AG10803 (cell line): ENCODE results near the gene PDCD2L.

ENCODE experiments used
- DNase-seq: peaks from one replicate; pipeline ENCODE4 v3.0.0; 2010; ENCODE audit warnings: low read depth
- H3K4me3 ChIP-seq: 2 replicates; pipeline ENCODE4 v1.5.1; 2011; ENCODE audit warnings: mild to moderate bottlenecking, low read length, control low read depth
- TF ChIP-seq, protein P1 (sequence below): conservative IDR thresholded peaks from 2 replicates; pipeline ENCODE4 v1.5.1; 2011; ENCODE audit warnings: mild to moderate bottlenecking, low read length, control low read depth, inconsistent platforms

Gene PDCD2L

DNA sequence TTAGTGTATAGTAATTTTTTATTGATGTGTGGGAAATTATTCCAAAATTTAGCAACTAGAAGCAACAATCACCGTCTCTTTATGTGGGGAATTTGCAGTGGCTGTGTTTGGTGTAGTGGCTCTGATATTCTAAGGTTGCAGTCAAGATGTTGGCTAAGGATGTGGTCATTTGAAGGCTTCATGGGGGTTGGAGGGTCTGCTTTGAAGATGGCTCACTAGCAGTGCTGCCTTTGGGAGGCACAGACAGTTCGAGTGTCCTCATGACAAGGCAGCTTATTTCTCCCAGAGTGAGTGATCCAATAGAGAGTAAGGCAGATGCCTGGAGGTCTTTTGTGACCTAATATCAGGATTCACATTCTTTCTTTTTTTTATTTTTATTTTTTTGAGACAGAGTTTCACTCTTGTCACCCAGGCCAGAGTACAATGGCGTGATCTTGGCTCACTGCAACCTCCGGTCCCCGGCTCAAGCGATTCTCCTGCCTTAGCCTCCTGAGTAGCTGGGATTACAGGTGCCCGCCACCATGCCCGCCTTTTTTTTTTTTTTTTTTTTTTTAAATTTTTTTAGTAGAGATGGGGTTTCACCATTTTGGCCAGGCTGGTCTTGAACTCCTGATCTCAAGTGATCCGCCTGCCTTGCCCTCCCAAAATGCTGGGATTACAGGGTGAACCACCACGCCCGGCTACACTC is 30.5 kb upstream of the PDCD2L start:
- TF ChIP-seq, protein P1, sequence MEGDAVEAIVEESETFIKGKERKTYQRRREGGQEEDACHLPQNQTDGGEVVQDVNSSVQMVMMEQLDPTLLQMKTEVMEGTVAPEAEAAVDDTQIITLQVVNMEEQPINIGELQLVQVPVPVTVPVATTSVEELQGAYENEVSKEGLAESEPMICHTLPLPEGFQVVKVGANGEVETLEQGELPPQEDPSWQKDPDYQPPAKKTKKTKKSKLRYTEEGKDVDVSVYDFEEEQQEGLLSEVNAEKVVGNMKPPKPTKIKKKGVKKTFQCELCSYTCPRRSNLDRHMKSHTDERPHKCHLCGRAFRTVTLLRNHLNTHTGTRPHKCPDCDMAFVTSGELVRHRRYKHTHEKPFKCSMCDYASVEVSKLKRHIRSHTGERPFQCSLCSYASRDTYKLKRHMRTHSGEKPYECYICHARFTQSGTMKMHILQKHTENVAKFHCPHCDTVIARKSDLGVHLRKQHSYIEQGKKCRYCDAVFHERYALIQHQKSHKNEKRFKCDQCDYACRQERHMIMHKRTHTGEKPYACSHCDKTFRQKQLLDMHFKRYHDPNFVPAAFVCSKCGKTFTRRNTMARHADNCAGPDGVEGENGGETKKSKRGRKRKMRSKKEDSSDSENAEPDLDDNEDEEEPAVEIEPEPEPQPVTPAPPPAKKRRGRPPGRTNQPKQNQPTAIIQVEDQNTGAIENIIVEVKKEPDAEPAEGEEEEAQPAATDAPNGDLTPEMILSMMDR: no peak
- no peak overlapping the region for H3K4me3 ChIP-seq
- no peak for DNase-seq

DNA sequence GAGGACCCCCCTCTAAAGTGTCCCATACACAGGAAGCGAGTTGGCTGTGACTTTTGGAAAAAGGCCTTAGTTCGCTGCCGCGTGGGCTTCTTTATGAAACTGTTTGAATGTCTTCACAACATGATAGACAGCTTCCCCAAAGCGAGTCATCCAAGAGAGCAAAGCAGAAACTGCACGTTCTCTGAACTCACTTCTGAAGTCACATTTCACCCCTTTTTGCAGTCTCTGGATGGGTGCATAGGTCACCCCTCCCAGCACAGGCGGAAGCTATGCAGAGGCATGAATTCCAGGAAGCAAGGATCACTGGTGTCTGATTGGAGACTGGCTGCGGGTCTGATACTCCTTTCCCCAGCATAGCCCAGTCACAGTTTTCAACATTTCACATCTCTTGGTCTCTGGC is 28.6 kb upstream of the PDCD2L start:
- TF ChIP-seq, protein P1: no peak
- no peak overlapping the region for H3K4me3 ChIP-seq
- DNase-seq: no peak

DNA sequence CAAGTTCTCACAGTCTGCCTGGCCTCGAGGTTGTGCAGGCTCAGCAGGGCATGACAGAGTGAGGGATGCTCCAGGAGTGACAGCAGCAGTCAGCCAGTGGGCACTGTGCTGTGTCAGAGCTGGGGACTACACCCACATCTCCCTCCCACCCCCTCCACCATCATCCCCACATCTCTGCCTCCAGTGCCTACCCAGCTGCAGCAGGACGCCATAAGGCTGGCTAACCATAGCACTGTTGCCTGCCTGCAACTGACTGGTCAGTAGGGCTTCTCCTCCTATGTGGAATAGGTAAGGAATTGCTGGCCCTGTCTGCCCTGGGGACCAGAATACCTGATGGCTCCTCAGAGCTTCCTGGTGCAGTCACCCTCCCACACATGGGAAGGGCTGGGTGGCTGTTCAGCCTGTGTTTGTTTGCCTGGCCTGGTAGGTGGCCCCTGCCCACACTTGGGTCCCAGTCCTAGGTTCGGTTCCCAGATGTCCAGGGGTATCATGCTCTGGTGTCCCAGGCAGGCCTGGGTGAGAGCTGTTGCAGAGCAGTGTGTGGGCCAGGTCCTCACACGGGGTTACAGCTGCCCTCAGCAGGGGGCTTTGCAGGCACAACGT is 23.5 kb upstream of the PDCD2L start:
- no peak for DNase-seq
- TF ChIP-seq, protein P1: no peak
- H3K4me3 ChIP-seq: no peak overlapping the region

DNA sequence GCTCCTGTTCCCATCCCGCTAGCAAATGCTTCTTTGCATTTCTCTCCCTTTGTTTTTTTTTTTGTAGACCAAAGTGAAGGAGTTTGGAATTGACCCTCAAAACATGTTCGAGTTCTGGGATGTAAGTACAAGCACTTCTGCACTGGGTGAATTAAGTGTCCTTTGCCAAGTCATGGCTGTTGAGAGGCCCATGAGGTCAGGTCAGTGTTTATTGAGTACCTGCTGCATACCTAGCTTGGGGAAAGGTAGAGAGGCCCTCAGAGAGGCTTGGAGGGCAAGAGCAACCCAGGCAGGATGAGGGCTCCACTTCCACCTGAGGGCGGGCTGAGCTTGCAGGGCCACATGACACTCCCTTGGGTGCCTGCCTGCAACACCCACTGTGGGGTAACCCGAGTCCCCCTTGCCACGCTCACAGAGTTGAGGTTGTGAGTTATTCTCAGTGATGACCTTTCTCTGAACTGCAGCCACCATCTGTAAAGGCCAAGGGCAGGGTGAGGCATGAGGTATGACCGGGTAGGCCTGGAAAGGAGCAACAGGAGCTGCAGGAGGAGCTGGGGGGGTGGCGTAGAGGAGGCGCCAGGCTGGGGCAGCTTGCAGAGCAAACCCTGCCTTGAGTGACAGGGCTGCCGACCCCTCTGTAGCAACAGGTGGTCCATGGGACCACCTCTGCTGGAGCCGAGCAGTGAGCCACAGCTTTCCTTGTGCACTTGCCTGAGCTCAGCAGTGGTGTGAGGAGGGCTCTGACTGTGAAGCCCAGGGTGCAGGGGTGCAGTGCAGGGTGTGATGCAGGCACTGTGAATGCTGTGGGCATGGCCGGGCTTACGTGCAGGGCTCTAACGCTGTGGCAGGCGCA is 22.6 kb upstream of the PDCD2L start:
- TF ChIP-seq, protein P1: no peak
- no peak for DNase-seq

DNA sequence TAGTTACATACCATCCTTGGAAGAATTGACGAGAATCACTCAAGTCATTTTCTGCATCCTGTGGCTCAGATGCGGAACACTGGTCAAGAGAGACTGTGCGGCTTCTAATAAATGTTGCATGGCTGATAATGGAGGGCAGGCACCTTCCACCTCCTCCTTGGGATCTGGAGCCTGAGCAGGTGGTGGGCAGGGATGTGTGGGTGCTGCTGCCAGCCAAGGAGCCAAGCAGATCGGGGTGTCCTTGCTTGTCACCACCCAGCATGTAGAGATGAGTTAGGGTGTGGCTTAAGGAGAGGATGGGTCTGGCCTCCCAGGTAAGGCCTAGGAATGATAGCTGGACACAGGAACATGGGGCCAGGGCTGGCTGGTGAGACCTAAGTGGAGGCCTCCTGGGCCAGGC is 21.7 kb upstream of the PDCD2L start:
- H3K4me3 ChIP-seq: no peak overlapping the region
- DNase-seq: no peak
- TF ChIP-seq, protein P1: no peak

More for the DNA sequence above, 22.6 kb upstream of the PDCD2L start:
- no peak overlapping the region for H3K4me3 ChIP-seq

DNA sequence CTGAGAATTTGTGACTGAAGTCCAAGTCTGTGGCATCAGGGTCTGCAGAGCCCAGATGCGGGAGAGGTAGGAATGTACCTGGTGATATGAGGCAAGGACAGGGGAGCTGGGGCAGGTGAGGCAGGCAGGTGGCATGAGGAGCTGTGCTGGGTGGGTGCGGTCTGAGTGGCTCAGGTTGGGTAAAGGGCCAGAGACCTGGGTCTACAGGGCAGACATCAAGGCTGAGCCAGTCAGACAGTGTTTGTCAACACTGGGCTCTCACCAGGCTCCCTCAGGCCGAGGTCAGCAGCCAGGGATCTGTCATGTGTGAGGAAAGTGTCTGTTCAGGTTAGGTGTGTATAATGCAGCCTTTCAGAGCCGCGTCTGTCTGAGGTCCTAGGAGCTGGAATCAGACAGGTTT is 20.6 kb upstream of the PDCD2L start:
- H3K4me3 ChIP-seq: no peak overlapping the region
- TF ChIP-seq, protein P1: no peak
- DNase-seq: no peak
